SK-N-SH treated with all-trans-retinoic acid at 6 μM for 48 hours (cell line): ENCODE results near the gene GPR55.

Experiments
- ATAC-seq: fragments of 200-7000 bp; cut with Tn5 transposase; 3 replicates; pipeline ENCODE4 v1.9.1; 2020; ENCODE audit warnings: mild to moderate bottlenecking, moderate library complexity
- ARNTL ChIP-seq: fragments of 450-650 bp; formaldehyde crosslinking; IDR thresholded peaks from 2 replicates; pipeline ENCODE4 v1.5.0; 2020; ENCODE audit warnings: low read depth, mild to moderate bottlenecking, moderate library complexity, borderline replicate concordance
- CSDC2 ChIP-seq: fragments of 250-450 bp; sonication (Bioruptor Pico); IDR thresholded peaks from 2 replicates; pipeline ENCODE4 v1.5.0; 2020; ENCODE audit warnings: mild to moderate bottlenecking, moderate library complexity
- ESRRG ChIP-seq: fragments of 250-450 bp; sonication (Bioruptor Pico); IDR thresholded peaks from 2 replicates; pipeline ENCODE4 v1.6.1; 2021; ENCODE audit warnings: mild to moderate bottlenecking
- GLIS3 ChIP-seq: fragments of 250-450 bp; sonication (Bioruptor Pico); IDR thresholded peaks from 2 replicates; pipeline ENCODE4 v1.5.0; 2020; ENCODE audit warnings: mild to moderate bottlenecking, moderate library complexity
- ISL1 ChIP-seq: fragments of 250-450 bp; sonication (Bioruptor Pico); IDR thresholded peaks from 2 replicates; pipeline ENCODE4 v2.1.2; 2022; ENCODE audit warnings: mild to moderate bottlenecking, moderate library complexity
- OSR1 ChIP-seq: fragments of 250-450 bp; sonication (Bioruptor Pico); IDR thresholded peaks from 2 replicates; pipeline ENCODE4 v1.8.0; 2022; ENCODE audit warnings: moderate library complexity, mild to moderate bottlenecking, inconsistent platforms
- POU6F1 ChIP-seq: fragments of 250-450 bp; sonication (Bioruptor Pico); IDR thresholded peaks from 2 replicates; pipeline ENCODE4 v1.8.0; 2021; ENCODE audit warnings: low read depth, mild to moderate bottlenecking, moderate library complexity, borderline replicate concordance
- SNAI2 ChIP-seq: fragments of 250-450 bp; sonication (Bioruptor Pico); IDR thresholded peaks from 2 replicates; pipeline ENCODE4 v1.5.0; 2020; ENCODE audit warnings: mild to moderate bottlenecking, moderate library complexity
- TCF4 ChIP-seq: fragments of 250-450 bp; sonication (Bioruptor Pico); IDR thresholded peaks from 2 replicates; pipeline ENCODE4 v1.8.0; 2021; ENCODE audit warnings: mild to moderate bottlenecking, moderate library complexity, borderline replicate concordance
- TOX ChIP-seq: fragments of 250-450 bp; sonication (Bioruptor Pico); IDR thresholded peaks from 2 replicates; pipeline ENCODE4 v1.8.0; 2021; ENCODE audit warnings: mild to moderate bottlenecking, moderate library complexity, borderline replicate concordance
- ZC3H10 ChIP-seq: fragments of 250-450 bp; sonication (Bioruptor Pico); IDR thresholded peaks from 2 replicates; pipeline ENCODE4 v1.5.1; 2021; ENCODE audit warnings: mild to moderate bottlenecking, moderate library complexity
- ZFP30 ChIP-seq: fragments of 450-650 bp; formaldehyde crosslinking; IDR thresholded peaks from 2 replicates; pipeline ENCODE4 v1.5.0; 2022; ENCODE audit warnings: mild to moderate bottlenecking, moderate library complexity
- ZNF565 ChIP-seq: fragments of 450-650 bp; formaldehyde crosslinking; conservative IDR thresholded peaks from 2 replicates; pipeline ENCODE4 v1.5.0; 2020; ENCODE audit warnings: low read depth, mild to moderate bottlenecking, moderate library complexity
- ZNF8 ChIP-seq: fragments of 450-650 bp; formaldehyde crosslinking; IDR thresholded peaks from 2 replicates; pipeline ENCODE4 v1.5.0; 2020; ENCODE audit warnings: mild to moderate bottlenecking, moderate library complexity
- TF ChIP-seq, protein P1 (sequence below): fragments of 250-450 bp; sonication (Bioruptor Pico); IDR thresholded peaks from 2 replicates; pipeline ENCODE4 v1.5.1; 2020; ENCODE audit warnings: low read depth, mild to moderate bottlenecking, moderate library complexity
- TF ChIP-seq, protein P2 (sequence below): fragments of 250-450 bp; sonication (Bioruptor Pico); IDR thresholded peaks from 2 replicates; pipeline ENCODE4 v1.5.0; 2020; ENCODE audit warnings: mild to moderate bottlenecking, moderate library complexity
- TF ChIP-seq, protein P3 (sequence below): fragments of 250-450 bp; sonication (Bioruptor Pico); IDR thresholded peaks from 2 replicates; pipeline ENCODE4 v1.5.1; 2021; ENCODE audit warnings: mild to moderate bottlenecking, moderate library complexity
- TF ChIP-seq, protein P4 (sequence below): fragments of 250-450 bp; sonication (Bioruptor Pico); IDR thresholded peaks from 2 replicates; pipeline ENCODE4 v1.8.0; 2020; ENCODE audit warnings: mild to moderate bottlenecking, moderate library complexity, borderline replicate concordance

GPR55 gene

GRCh38 chr2:230890646-230891045 is 34.4 kb downstream of the GPR55 start (continued):
- TF ChIP-seq, protein P1, sequence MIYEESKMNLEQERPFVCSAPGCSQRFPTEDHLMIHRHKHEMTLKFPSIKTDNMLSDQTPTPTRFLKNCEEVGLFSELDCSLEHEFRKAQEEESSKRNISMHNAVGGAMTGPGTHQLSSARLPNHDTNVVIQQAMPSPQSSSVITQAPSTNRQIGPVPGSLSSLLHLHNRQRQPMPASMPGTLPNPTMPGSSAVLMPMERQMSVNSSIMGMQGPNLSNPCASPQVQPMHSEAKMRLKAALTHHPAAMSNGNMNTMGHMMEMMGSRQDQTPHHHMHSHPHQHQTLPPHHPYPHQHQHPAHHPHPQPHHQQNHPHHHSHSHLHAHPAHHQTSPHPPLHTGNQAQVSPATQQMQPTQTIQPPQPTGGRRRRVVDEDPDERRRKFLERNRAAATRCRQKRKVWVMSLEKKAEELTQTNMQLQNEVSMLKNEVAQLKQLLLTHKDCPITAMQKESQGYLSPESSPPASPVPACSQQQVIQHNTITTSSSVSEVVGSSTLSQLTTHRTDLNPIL = no peak
- TF ChIP-seq SNAI2 (CRISPR knock-in tag) = no peak
- no peak for TF ChIP-seq GLIS3 (CRISPR knock-in tag)

GRCh38 chr2:230889911-230890601 is 35.0 kb downstream of the GPR55 start:
- TF ChIP-seq CSDC2 (no peak), ESRRG (CRISPR knock-in tag) (no peak), ZNF565 (CRISPR knock-in tag) (no peak), GLIS3 (CRISPR knock-in tag) (no peak), ZNF8 (CRISPR knock-in tag) (no peak), ISL1 (CRISPR knock-in tag) (no peak), ARNTL (CRISPR knock-in tag) (no peak)
- TF ChIP-seq, protein P2, sequence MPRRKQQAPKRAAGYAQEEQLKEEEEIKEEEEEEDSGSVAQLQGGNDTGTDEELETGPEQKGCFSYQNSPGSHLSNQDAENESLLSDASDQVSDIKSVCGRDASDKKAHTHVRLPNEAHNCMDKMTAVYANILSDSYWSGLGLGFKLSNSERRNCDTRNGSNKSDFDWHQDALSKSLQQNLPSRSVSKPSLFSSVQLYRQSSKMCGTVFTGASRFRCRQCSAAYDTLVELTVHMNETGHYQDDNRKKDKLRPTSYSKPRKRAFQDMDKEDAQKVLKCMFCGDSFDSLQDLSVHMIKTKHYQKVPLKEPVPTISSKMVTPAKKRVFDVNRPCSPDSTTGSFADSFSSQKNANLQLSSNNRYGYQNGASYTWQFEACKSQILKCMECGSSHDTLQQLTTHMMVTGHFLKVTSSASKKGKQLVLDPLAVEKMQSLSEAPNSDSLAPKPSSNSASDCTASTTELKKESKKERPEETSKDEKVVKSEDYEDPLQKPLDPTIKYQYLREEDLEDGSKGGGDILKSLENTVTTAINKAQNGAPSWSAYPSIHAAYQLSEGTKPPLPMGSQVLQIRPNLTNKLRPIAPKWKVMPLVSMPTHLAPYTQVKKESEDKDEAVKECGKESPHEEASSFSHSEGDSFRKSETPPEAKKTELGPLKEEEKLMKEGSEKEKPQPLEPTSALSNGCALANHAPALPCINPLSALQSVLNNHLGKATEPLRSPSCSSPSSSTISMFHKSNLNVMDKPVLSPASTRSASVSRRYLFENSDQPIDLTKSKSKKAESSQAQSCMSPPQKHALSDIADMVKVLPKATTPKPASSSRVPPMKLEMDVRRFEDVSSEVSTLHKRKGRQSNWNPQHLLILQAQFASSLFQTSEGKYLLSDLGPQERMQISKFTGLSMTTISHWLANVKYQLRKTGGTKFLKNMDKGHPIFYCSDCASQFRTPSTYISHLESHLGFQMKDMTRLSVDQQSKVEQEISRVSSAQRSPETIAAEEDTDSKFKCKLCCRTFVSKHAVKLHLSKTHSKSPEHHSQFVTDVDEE = no peak
- TF ChIP-seq, protein P3, sequence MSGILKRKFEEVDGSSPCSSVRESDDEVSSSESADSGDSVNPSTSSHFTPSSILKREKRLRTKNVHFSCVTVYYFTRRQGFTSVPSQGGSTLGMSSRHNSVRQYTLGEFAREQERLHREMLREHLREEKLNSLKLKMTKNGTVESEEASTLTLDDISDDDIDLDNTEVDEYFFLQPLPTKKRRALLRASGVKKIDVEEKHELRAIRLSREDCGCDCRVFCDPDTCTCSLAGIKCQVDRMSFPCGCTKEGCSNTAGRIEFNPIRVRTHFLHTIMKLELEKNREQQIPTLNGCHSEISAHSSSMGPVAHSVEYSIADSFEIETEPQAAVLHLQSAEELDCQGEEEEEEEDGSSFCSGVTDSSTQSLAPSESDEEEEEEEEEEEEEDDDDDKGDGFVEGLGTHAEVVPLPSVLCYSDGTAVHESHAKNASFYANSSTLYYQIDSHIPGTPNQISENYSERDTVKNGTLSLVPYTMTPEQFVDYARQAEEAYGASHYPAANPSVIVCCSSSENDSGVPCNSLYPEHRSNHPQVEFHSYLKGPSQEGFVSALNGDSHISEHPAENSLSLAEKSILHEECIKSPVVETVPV (CRISPR knock-in tag) = no peak
- TF ChIP-seq, protein P4, sequence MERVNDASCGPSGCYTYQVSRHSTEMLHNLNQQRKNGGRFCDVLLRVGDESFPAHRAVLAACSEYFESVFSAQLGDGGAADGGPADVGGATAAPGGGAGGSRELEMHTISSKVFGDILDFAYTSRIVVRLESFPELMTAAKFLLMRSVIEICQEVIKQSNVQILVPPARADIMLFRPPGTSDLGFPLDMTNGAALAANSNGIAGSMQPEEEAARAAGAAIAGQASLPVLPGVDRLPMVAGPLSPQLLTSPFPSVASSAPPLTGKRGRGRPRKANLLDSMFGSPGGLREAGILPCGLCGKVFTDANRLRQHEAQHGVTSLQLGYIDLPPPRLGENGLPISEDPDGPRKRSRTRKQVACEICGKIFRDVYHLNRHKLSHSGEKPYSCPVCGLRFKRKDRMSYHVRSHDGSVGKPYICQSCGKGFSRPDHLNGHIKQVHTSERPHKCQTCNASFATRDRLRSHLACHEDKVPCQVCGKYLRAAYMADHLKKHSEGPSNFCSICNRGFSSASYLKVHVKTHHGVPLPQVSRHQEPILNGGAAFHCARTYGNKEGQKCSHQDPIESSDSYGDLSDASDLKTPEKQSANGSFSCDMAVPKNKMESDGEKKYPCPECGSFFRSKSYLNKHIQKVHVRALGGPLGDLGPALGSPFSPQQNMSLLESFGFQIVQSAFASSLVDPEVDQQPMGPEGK = no peak
- TF ChIP-seq, protein P1 = no peak
- no peak for ATAC-seq

GRCh38 chr2:230888824-230889400 is 36.1 kb downstream of the GPR55 start:
- ATAC-seq = no peak

More at GRCh38 chr2:230888824-230889400, 36.1 kb downstream of the GPR55 start:
- TF ChIP-seq, protein P2 = no peak
- TF ChIP-seq, protein P4 = no peak
- TF ChIP-seq TOX (CRISPR knock-in tag) (no peak), CSDC2 (no peak), ZFP30 (CRISPR knock-in tag) (no peak), OSR1 (CRISPR knock-in tag) (no peak), TCF4 (CRISPR knock-in tag) (no peak), ARNTL (CRISPR knock-in tag) (no peak), ESRRG (CRISPR knock-in tag) (no peak), ISL1 (CRISPR knock-in tag) (no peak), ZC3H10 (no peak), POU6F1 (CRISPR knock-in tag) (no peak), GLIS3 (CRISPR knock-in tag) (no peak)
- TF ChIP-seq, protein P1 = no peak
- TF ChIP-seq, all 23 proteins: peak for 0
